Ectodermal cell (in vitro differentiated cells): ENCODE data around the gene ANTXR1. TPM values are rescaled to one million over a fixed set of nuclear protein-coding genes. Genes with fewer than 3 reads are reported as not detected.
A peak's percentile ranks its signal among the peaks of the same experiment; 100 is the strongest.

Source experiments
- H3K27ac ChIP-seq: 2 replicates; pipeline ENCODE4 v1.7.0; 2013; ENCODE audit warnings: mild to moderate bottlenecking, low read depth, low read length; ENCODE audit not compliant: insufficient read depth, poor library complexity, severe bottlenecking
- H3K27me3 ChIP-seq: 2 replicates; pipeline ENCODE4 v1.7.0; 2013; ENCODE audit warnings: mild to moderate bottlenecking, low read length; ENCODE audit not compliant: insufficient read depth, control insufficient read depth, poor library complexity, severe bottlenecking
- H3K36me3 ChIP-seq: one replicate; pipeline ENCODE4 v1.7.0; 2013; ENCODE audit warnings: low read length; ENCODE audit not compliant: control insufficient read depth, insufficient read depth
- H3K4me1 ChIP-seq: one replicate; pipeline ENCODE4 v1.7.0; 2013; ENCODE audit warnings: low read length; ENCODE audit not compliant: control insufficient read depth, insufficient read depth
- H3K4me3 ChIP-seq: 2 replicates; pipeline ENCODE4 v1.7.0; 2013; ENCODE audit warnings: low read depth, low read length, control low read depth; ENCODE audit not compliant: insufficient read depth
- H3K9me3 ChIP-seq: 2 replicates; pipeline ENCODE4 v1.7.0; 2013; ENCODE audit warnings: mild to moderate bottlenecking, low read length, moderate library complexity; ENCODE audit not compliant: control insufficient read depth
- WGBS, 2 experiments: methylation state at CpG; one replicate each; pipeline ENCODE4 v1.1.7; 2013; ENCODE audit warnings: missing lambda C conversion rate in 2 of 2; 5-methylcytosine and 5-hydroxymethylcytosine counted together
- polyA plus RNA-seq, 4 experiments: library from polyadenylated mRNA; stranded (reverse); fragments of 50-300 nt; gene quantifications; one replicate each; pipeline ENCODE4 v1.2.3, GENCODE V29; 2013

Gene ANTXR1
- 20.0 TPM for polyA plus RNA-seq (2013, experiment 1 of 4)
- polyA plus RNA-seq (2013, experiment 2 of 4) = 17.7 TPM
- 13.0 TPM for polyA plus RNA-seq (2013, experiment 3 of 4)
- polyA plus RNA-seq (2013, experiment 4 of 4) = 16.9 TPM

GRCh38 chr2:69013142-69013839 lies at the start of gene ANTXR1:
Gene ANTXR1 (plus strand): TSS chr2:69013179. CDS start chr2:69013500, 321 bp downstream.
- H3K27ac ChIP-seq = no peak within 1 kb of the TSS
- peaks cover 19% of the 10 kb centered on the region for H3K27me3 ChIP-seq
- H3K36me3 ChIP-seq = no peaks in the 10 kb centered on the region
- H3K9me3 ChIP-seq = no peaks in the 10 kb centered on the region
- 0% methylated on average over 63 of the region's 63 CpGs for WGBS, 2 experiments
- peaks cover 5% of the 10 kb centered on the region for H3K4me1 ChIP-seq
- peak within 1 kb of the TSS; percentile 80 for H3K4me3 ChIP-seq

- H3K27ac ChIP-seq = no peak overlapping the region
- no peak overlapping the region for H3K4me3 ChIP-seq
- no peaks in the 10 kb centered on the region for H3K36me3 ChIP-seq
- no peaks in the 10 kb centered on the region for H3K9me3 ChIP-seq
- H3K27me3 ChIP-seq = no peaks in the 10 kb centered on the region
- H3K4me1 ChIP-seq = no peaks in the 10 kb centered on the region
Measured at GRCh38 chr2:68964282-68964681, 48.7 kb upstream of the ANTXR1 start.

- Histone ChIP-seq H3K27ac (no peak overlapping the region), H3K9me3 (no peaks in the 10 kb centered on the region), H3K36me3 (no peaks in the 10 kb centered on the region), H3K27me3 (no peaks in the 10 kb centered on the region), H3K4me3 (no peak overlapping the region), H3K4me1 (no peaks in the 10 kb centered on the region)
- 100% methylated on average over 1 of the region's 1 CpG for WGBS, 2 experiments
Measured at GRCh38 chr2:68968221-68968620, 44.8 kb upstream of the ANTXR1 start.

GRCh38 chr2:68969736-68970490 lies 43.1 kb upstream of the ANTXR1 start:
- 77 to 84% methylated on average over 7 to 8 of the region's 8 CpGs for WGBS, 2 experiments
- Histone ChIP-seq H3K27me3 (no peaks in the 10 kb centered on the region), H3K27ac (no peak overlapping the region), H3K4me3 (no peak overlapping the region), H3K36me3 (no peaks in the 10 kb centered on the region), H3K4me1 (no peaks in the 10 kb centered on the region), H3K9me3 (no peaks in the 10 kb centered on the region)

- Histone ChIP-seq H3K4me1 (no peaks in the 10 kb centered on the region), H3K27me3 (no peaks in the 10 kb centered on the region), H3K36me3 (no peaks in the 10 kb centered on the region), H3K4me3 (no peak overlapping the region), H3K9me3 (no peaks in the 10 kb centered on the region), H3K27ac (no peak overlapping the region)
- WGBS, 2 experiments = 94 to 95% methylated on average over 7 of the region's 8 CpGs
Measured at GRCh38 chr2:68970566-68971265, 42.3 kb upstream of the ANTXR1 start.

- WGBS, 2 experiments = 96 to 97% methylated on average over 5 of the region's 5 CpGs
- Histone ChIP-seq H3K4me3 (no peak overlapping the region), H3K27ac (no peak overlapping the region)
Measured at GRCh38 chr2:68971591-68972231, 41.3 kb upstream of the ANTXR1 start.

GRCh38 chr2:68974251-68974650 lies 38.7 kb upstream of the ANTXR1 start, which contains the start of gene GKN1:
Gene GKN1 (plus strand): TSS chr2:68974636. CDS start chr2:68974678, 42 bp downstream.
- no peaks in the 10 kb centered on the region for H3K36me3 ChIP-seq
- H3K4me3 ChIP-seq = no peak within 1 kb of the TSS
- H3K27ac ChIP-seq = no peak within 1 kb of the TSS
- 58% methylated on average over 3 of the region's 3 CpGs; no CpG with 5 or more reads in 1 of the 2 experiments for WGBS, 2 experiments
- H3K27me3 ChIP-seq = no peaks in the 10 kb centered on the region
- no peaks in the 10 kb centered on the region for H3K4me1 ChIP-seq
- H3K9me3 ChIP-seq = no peaks in the 10 kb centered on the region

More at GRCh38 chr2:68971591-68972231, 41.3 kb upstream of the ANTXR1 start:
- H3K36me3 ChIP-seq = no peaks in the 10 kb centered on the region
- H3K4me1 ChIP-seq = no peaks in the 10 kb centered on the region
- no peaks in the 10 kb centered on the region for H3K9me3 ChIP-seq
- no peaks in the 10 kb centered on the region for H3K27me3 ChIP-seq

- H3K4me3 ChIP-seq = no peak overlapping the region
- no peak overlapping the region for H3K27ac ChIP-seq
- no peaks in the 10 kb centered on the region for H3K9me3 ChIP-seq
- no peaks in the 10 kb centered on the region for H3K27me3 ChIP-seq
- H3K36me3 ChIP-seq = no peaks in the 10 kb centered on the region
- H3K4me1 ChIP-seq = no peaks in the 10 kb centered on the region
- WGBS, 2 experiments = 76 to 83% methylated on average over 8 of the region's 9 CpGs
Measured at GRCh38 chr2:68974946-68975665, 37.9 kb upstream of the ANTXR1 start.

GRCh38 chr2:68975844-68976243 lies 37.1 kb upstream of the ANTXR1 start:
- no peak overlapping the region for H3K4me3 ChIP-seq
- H3K4me1 ChIP-seq = no peaks in the 10 kb centered on the region
- WGBS, 2 experiments = 94 to 97% methylated on average over 2 of the region's 2 CpGs

More at GRCh38 chr2:68975844-68976243, 37.1 kb upstream of the ANTXR1 start:
- Histone ChIP-seq H3K27ac (no peak overlapping the region), H3K36me3 (no peaks in the 10 kb centered on the region), H3K9me3 (no peaks in the 10 kb centered on the region), H3K27me3 (no peaks in the 10 kb centered on the region)
